ENCODE data around the gene WDR93.

Gene WDR93

GRCh38 chr15:89755701-89756100 is 65.1 kb downstream of the WDR93 start:
- FAIRE-seq (no peak), DNase-seq (ENCODE audit: insufficient read length, low spot score) (no peak)
- no peak for TF ChIP-seq POLR2A (IDR thresholded peaks at IDR 0.05; ENCODE audit: low read depth, low read length)

- DNase-seq (ENCODE audit: insufficient read length, low spot score) (no peak), FAIRE-seq (no peak)
- TF ChIP-seq POLR2A (IDR thresholded peaks at IDR 0.05; ENCODE audit: low read depth, low read length) = no peak
These were observed 66.3 kb downstream of the WDR93 start for GRCh38 chr15:89756897-89757296.

- FAIRE-seq = no peak
- no peak for TF ChIP-seq POLR2A (IDR thresholded peaks at IDR 0.05; ENCODE audit: low read depth, low read length)
- no peak for DNase-seq (ENCODE audit: insufficient read length, low spot score)
These were observed 67.7 kb downstream of the WDR93 start for GRCh38 chr15:89758283-89758682.

- no peak for TF ChIP-seq POLR2A (IDR thresholded peaks at IDR 0.05; ENCODE audit: low read depth, low read length)
- FAIRE-seq (no peak), DNase-seq (ENCODE audit: insufficient read length, low spot score) (no peak)
These were observed 68.4 kb downstream of the WDR93 start for GRCh38 chr15:89758981-89759380.

- DNase-seq (ENCODE audit: insufficient read length, low spot score) (no peak), FAIRE-seq (no peak)
- no peak for TF ChIP-seq POLR2A (IDR thresholded peaks at IDR 0.05; ENCODE audit: low read depth, low read length)
These were observed 69.2 kb downstream of the WDR93 start for GRCh38 chr15:89759835-89760234.

GRCh38 chr15:89760303-89761008 is 69.8 kb downstream of the WDR93 start:
- no peak for TF ChIP-seq POLR2A (IDR thresholded peaks at IDR 0.05; ENCODE audit: low read depth, low read length)
- peak; percentile 76 for DNase-seq (ENCODE audit: insufficient read length, low spot score)
- FAIRE-seq = no peak

- no peak for FAIRE-seq
- no peak for DNase-seq (ENCODE audit: insufficient read length, low spot score)
- no peak for TF ChIP-seq POLR2A (IDR thresholded peaks at IDR 0.05; ENCODE audit: low read depth, low read length)
These were observed 70.6 kb downstream of the WDR93 start for GRCh38 chr15:89761009-89761831.

GRCh38 chr15:89761929-89762328 is 71.3 kb downstream of the WDR93 start:
- no peak for TF ChIP-seq POLR2A (IDR thresholded peaks at IDR 0.05; ENCODE audit: low read depth, low read length)
- DNase-seq (ENCODE audit: insufficient read length, low spot score) (no peak), FAIRE-seq (no peak)

GRCh38 chr15:89765694-89766093 is 75.1 kb downstream of the WDR93 start:
- TF ChIP-seq POLR2A (IDR thresholded peaks at IDR 0.05; ENCODE audit: low read depth, low read length) = no peak
- no peak for FAIRE-seq
- no peak for DNase-seq (ENCODE audit: insufficient read length, low spot score)

GRCh38 chr15:89766357-89767311 is 76.0 kb downstream of the WDR93 start:
- FAIRE-seq (no peak), DNase-seq (ENCODE audit: insufficient read length, low spot score) (no peak)
- TF ChIP-seq POLR2A (IDR thresholded peaks at IDR 0.05; ENCODE audit: low read depth, low read length) = no peak

- no peak for TF ChIP-seq POLR2A (IDR thresholded peaks at IDR 0.05; ENCODE audit: low read depth, low read length)
- FAIRE-seq (no peak), DNase-seq (ENCODE audit: insufficient read length, low spot score) (no peak)
These were observed 76.9 kb downstream of the WDR93 start for GRCh38 chr15:89767411-89767915.

- no peak for TF ChIP-seq POLR2A (IDR thresholded peaks at IDR 0.05; ENCODE audit: low read depth, low read length)
- FAIRE-seq = no peak
- no peak for DNase-seq (ENCODE audit: insufficient read length, low spot score)
These were observed 77.5 kb downstream of the WDR93 start for GRCh38 chr15:89768071-89768500.

GRCh38 chr15:89769366-89769765 is 78.8 kb downstream of the WDR93 start:
- TF ChIP-seq POLR2A (IDR thresholded peaks at IDR 0.05; ENCODE audit: low read depth, low read length) = no peak
- FAIRE-seq (no peak), DNase-seq (ENCODE audit: insufficient read length, low spot score) (no peak)

- DNase-seq (ENCODE audit: insufficient read length, low spot score) (peak; percentile 26), FAIRE-seq (no peak)
- TF ChIP-seq POLR2A (IDR thresholded peaks at IDR 0.05; ENCODE audit: low read depth, low read length) = no peak
These were observed 79.4 kb downstream of the WDR93 start for GRCh38 chr15:89770041-89770440.

Data from H54 (cell line).